GM18873 (cell line): ENCODE measurements around the gene TNIP1.

Experiments
- ATAC-seq: cut with Tn5 transposase; IDR thresholded peaks from one replicate; pipeline ENCODE4 v1.9.1; 2021; ENCODE audit warnings: mild to moderate bottlenecking, moderate library complexity, moderate number of reproducible peaks; ENCODE audit not compliant: unreplicated experiment, low FRiP score

Gene TNIP1

GRCh38 chr5:151028717-151029116, 52.1 kb downstream of the TNIP1 start:
- ATAC-seq: no peak

- no peak for ATAC-seq
Measured at GRCh38 chr5:151027961-151028479, 52.8 kb downstream of the TNIP1 start.

- ATAC-seq: no peak
Measured at GRCh38 chr5:151026679-151027078, 54.2 kb downstream of the TNIP1 start.

GRCh38 chr5:151026088-151026487, 54.7 kb downstream of the TNIP1 start:
- ATAC-seq: no peak

GRCh38 chr5:151025250-151025606, 55.6 kb downstream of the TNIP1 start:
- no peak for ATAC-seq

GRCh38 chr5:151024440-151025249, 56.2 kb downstream of the TNIP1 start:
- ATAC-seq: no peak

- no peak for ATAC-seq
Measured at GRCh38 chr5:151023651-151024050, 57.2 kb downstream of the TNIP1 start.

- ATAC-seq: no peak
Measured at GRCh38 chr5:151023047-151023615, 57.7 kb downstream of the TNIP1 start.

GRCh38 chr5:151022511-151023018, 58.3 kb downstream of the TNIP1 start:
- no peak for ATAC-seq

- no peak for ATAC-seq
Measured at GRCh38 chr5:151021746-151022145, 59.1 kb downstream of the TNIP1 start.

GRCh38 chr5:151020304-151021110, 60.3 kb downstream of the TNIP1 start, which contains the start of gene GPX3:
TSS of gene GPX3 (plus strand) at chr5:151020591. CDS start at chr5:151020655, 64 bp downstream.
- ATAC-seq: peak; percentile 64

- ATAC-seq: no peak
Measured at GRCh38 chr5:151019331-151019730, 61.5 kb downstream of the TNIP1 start.

- ATAC-seq: no peak
Measured at GRCh38 chr5:151018846-151019245, 62.0 kb downstream of the TNIP1 start.

GRCh38 chr5:151017897-151018296, 62.9 kb downstream of the TNIP1 start:
- no peak for ATAC-seq

GRCh38 chr5:151016700-151017099, 64.1 kb downstream of the TNIP1 start:
- no peak for ATAC-seq

GRCh38 chr5:151015974-151016587, 64.8 kb downstream of the TNIP1 start:
- no peak for ATAC-seq

GRCh38 chr5:151014680-151015343, 66.0 kb downstream of the TNIP1 start:
- no peak for ATAC-seq

GRCh38 chr5:151012862-151013261, 68.0 kb downstream of the TNIP1 start:
- no peak for ATAC-seq

- no peak for ATAC-seq
Measured at GRCh38 chr5:151008906-151009305, 71.9 kb downstream of the TNIP1 start.

GRCh38 chr5:151008210-151008491, 72.7 kb downstream of the TNIP1 start:
- no peak for ATAC-seq
